Stimulated activated CD8-positive, alpha-beta memory T cell treated with anti-CD3 and anti-CD28 coated beads, Interleukin-12 subunit alpha, Interleukin-12 subunit beta, amount 100 ng/mL, for 4 hours (primary cell): ENCODE results near the gene PRRT3.

Experiments
- DNase-seq: peaks from one replicate; pipeline ENCODE4 v3.0.0-alpha.2; 2020; ENCODE audit warnings: low read depth

The PRRT3 gene

DNA sequence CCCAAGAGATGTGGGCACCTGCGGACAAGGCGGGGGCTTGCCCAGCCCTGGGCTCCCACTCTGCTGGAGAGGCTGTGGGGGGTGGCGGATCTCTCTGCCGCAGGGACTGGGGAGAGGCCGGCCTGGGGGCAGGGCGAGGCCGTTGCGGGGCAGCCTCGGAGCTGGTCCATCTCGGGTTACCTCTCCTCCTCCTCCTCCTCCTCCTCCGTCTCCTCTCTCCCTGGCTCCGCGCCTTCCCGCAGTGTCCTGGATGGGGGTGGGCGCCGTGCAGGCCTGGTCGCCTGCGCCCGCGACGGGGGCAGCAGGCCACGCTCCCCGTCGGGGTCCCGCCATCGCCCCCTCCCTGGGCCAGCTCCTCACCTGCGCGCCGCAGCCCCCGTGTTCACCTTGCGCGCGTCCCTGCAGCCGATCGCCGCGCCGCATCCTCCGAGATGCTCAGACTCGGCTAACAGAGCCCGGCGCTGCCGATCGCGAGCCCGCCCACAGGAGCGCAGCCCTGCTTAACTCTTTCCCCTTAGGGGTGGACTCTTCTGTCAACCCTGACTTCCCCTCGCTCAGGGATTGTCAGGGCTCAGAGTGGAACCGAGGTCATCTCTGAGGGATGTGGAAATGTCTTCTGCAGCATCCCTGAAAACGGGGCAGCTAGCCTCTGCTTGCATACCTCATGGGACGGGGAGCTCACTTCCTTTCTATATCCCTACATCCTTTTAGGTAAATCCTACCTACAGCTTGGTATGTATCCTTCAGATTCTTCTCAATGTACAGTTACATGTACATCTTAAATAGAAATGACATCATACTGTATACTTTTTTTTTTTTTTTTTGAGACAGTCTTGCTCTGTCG, at the start of gene PRRT3:
TSS of gene PRRT3 (minus strand) at position 447 of the 844 bp plus-strand sequence. CDS start 2,293 bp downstream, outside the sequence.
- DNase-seq = no peak

- no peak for DNase-seq
Measured at GRCh38 chr3:10000686-10001085, 48.5 kb upstream of the PRRT3 start.

DNA sequence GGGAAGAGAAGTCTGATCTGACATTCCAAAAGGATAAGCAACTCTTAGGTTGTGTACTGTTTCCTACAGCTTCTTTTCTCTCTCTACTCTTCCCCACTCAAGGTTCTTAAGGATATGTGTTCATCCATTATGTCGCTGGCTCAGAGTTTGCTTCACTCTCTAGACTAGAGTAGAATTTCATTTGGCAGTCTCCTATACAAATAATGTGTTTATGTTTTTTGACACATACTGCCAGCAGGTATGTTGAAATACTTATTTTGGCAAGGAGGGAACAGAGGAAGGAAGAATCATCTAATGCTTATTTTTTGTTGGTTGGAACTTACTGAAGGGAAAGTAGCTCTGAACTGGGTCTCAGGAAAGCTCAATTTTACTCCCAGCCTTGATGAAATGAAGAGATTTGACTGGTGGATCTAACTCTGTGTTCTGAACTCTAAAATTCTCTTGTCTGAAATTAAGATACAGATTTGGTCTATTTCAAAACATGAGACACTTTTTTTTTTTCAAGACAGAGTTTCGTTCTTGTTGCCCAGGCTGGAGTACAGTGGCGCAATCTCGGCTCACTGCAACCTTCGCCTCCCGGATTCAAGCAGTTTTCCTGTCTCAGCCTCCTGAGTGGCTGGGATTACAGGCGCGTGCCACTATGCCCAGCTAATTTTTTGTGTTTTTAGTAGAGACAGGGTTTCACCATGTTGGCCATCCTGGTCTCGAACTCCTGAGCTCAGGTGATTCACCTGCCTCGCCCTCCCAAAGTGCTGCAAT, 42.1 kb upstream of the PRRT3 start:
- no peak for DNase-seq

DNA sequence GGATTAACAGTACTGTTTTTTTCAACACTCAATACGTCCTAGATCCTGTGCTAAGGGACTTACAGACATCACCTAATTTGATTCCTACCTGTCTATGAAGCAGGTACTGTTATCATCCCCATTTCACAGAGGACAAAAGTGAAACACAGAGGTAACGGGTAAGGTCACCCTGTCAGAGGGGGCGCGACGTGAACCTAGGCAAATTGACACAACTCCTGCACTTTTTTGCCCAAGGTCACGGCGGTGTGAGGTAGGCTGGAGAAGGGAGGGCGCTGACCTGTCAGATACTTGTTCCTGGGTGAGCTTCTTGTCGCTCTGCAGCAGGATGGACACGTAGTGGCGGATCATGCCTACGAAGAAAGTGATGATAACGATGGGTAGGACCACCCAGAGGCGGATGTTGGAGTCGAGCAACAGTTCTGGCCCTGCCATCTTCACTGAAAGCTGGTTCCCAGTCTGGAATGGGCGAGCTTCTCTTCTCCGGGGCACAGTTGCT, 34.1 kb upstream of the PRRT3 start:
- DNase-seq = no peak

DNA sequence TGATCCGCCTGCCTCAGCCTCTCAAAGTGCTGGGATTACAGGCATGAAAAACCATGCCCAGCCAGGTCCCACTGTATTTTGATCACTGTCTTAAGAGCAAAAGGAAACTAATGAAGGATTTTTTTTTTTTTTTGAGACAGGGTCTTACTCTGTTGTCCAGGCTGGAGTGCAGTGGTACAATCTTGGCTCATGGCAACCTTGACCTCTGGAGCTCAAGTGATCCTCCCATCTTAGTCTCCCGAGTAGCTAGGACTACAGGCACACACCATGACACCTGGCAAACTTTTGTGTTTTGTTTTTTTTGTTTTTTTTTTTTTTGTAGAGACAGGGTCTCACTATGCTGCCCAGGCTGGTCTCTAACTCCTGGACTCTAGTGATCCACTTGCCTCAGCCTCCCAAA, 28.0 kb upstream of the PRRT3 start:
- DNase-seq = no peak

DNA sequence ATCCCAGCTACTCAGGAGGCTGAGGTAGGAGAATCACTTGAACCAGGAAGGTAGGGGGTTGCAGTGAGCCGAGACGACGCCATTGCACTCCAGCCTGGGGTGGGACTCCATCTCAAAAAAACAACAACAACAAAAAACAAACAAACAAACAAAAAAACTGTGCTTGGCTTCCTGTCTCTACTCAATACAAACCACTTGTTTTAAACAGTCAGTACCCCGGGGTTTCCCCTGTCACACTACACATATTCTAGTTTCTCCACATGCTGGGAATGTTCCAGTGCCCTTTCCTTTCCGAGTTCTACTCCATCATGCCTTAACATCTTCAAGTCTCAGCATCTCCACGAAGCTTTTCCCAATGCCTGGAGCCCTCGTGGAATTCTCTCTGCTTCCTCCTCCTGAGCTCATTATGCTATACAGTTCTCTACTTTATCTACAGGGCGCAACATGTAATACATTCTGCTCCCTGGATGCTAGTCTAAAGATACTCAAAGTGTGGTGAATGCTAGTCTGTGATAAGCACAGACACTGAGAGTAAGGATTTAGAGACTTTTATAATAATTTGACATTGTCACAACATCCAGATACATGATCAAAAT, 26.6 kb upstream of the PRRT3 start:
- DNase-seq = no peak

GRCh38 chr3:9976721-9977709, 24.8 kb upstream of the PRRT3 start:
- DNase-seq = no peak

GRCh38 chr3:9970020-9970652, 17.9 kb upstream of the PRRT3 start:
- DNase-seq = no peak

DNA sequence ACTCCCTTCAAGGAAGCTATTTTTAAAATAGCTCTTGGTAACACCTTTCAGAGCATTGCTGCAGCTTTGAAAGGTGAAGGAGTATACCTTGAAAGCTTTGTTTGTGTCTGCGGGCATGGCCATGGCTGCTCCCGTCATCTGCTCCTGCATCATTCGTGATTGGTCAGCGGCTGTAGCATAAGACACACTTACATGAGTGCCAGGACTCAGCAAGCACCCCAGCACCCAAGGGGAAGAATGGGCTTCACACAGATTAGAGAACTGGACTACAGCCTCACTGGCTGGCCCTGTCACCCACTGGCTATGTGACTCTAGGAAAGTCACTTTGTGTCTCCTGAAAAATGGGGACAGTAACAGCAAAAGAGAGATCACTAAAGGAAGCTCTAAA, 17.4 kb upstream of the PRRT3 start:
- no peak for DNase-seq

DNA sequence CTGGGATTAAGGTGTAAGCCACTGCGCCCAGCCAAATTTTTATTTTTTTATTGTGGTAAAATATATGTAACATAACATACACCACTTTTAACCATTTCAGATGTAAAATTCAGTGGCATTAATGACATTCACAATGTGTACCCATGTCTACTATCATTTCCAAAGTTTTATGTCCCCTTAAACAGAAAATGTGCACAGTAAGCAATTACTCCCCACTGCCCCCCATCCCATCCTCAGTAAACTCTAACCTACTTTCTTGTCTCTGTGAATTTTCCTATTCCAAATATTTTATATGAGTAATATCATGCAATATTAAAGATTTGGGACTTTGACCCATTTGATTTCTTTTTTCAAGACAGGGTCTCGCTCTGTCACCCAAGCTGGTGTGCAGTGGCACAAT, 14.6 kb upstream of the PRRT3 start:
- DNase-seq = no peak

DNA sequence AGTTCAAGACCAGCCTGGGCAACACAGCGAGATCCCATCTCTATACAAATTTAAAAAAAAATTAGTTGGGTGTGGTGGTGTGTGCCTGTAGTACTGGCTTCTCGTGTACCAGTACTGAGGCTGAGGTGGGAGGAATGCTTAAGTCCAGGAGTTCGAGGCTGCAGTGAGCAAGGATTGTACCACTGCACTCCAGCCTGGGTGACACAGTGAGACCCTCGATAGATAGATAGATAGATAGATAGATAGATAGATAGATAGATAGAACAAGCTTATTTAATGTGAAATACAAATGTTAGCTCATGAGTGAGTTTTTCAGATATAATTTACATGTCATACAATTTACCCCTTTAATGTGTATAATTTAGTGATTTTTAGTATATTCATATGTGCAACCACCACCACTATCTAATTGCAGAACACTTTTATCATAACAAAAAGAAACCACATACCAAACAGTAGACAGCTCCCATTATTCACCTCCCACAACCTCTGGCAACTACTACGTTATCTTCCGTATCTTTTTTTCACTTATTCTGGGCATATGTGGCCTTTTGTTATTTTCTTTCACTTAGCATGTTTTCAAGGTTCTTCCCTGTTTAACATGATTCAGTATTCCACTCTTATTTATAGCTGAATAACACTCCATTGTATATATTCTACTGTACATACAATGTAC, 13.1 kb upstream of the PRRT3 start:
- DNase-seq = no peak

- DNase-seq = no peak
Measured at GRCh38 chr3:9957214-9957613, 5.0 kb upstream of the PRRT3 start.

DNA sequence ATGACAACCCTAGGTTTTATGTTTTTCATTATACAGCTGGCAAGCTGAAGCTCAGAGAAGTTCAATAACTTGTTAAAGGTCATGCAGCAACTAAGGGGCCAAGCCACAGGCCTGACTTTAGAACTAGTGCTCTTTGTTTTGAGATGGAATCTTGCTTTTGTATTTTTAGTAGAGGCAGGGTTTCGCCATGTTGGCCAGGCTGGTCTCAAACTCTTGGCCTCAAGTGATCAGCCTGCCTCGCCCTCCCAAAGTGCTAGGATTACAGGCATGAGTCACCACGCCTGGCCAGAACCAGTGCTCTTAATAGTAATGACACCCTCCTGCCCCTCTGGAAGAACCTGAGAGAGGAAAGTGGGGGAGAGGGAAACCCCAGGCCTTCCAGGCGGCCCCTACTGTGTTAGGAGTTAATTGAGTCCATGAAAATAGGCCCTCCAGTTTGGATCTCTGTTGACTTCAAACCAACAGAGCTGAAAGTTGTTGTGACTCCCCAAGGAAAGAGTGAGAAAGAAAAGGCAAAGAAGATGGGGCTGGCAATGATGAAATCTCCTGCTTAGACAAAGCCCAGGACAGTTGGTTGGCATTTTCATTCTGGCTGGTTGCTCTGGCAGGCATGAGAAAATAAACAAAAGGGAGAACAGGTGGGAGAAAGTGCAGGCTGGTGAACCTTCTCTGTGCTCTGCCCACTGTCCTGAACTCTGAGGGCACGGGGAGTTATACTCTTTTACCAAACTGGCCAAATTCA, 3.6 kb upstream of the PRRT3 start:
- no peak for DNase-seq

GRCh38 chr3:9955067-9955502, 2.9 kb upstream of the PRRT3 start:
- DNase-seq = no peak

- no peak for DNase-seq
Measured at GRCh38 chr3:9951598-9951961, 628 bp downstream of the PRRT3 start.

DNA sequence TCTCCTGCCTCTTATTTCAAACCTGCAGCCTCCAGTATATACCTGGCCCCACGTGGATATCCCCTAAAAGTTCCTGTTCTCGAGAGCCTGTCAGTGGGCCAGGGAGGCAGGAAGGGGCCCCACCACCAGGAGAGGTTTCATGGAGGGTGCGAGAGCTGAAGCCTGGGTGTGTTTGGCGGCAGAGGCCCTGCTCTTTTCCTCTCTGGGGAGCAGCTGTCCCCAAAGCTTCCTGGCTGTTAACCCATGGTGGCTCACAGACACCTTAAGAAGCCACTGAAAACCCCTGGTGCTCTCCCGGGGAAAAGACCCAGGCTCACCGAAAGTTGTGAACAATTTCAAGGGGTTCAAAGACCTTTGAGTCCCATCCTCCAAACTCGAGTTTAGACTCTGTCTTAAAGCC, 1.1 kb downstream of the PRRT3 start:
- no peak for DNase-seq

- no peak for DNase-seq
Measured at GRCh38 chr3:9949626-9950025, 2.6 kb downstream of the PRRT3 start.

DNA sequence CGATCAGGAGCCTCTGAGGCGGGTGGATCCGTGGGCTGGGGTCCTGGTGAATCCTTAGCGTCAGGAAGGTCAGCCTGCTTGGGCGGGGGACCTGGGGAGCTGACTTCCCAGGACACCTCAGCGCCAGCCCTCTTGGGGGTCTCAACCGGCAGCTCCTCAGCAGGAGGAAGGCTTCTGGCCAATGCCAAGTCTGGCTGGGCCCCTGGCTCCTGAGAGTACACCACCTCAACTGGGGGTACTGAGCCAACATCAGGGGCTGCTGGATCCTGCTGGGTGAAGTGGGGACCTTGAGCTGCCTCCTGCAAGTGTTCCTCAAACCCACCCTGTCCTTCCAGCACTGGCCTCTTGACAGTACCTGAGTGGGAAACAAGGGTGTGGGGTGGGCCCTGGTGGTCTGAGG, 3.1 kb downstream of the PRRT3 start:
- DNase-seq = no peak

DNA sequence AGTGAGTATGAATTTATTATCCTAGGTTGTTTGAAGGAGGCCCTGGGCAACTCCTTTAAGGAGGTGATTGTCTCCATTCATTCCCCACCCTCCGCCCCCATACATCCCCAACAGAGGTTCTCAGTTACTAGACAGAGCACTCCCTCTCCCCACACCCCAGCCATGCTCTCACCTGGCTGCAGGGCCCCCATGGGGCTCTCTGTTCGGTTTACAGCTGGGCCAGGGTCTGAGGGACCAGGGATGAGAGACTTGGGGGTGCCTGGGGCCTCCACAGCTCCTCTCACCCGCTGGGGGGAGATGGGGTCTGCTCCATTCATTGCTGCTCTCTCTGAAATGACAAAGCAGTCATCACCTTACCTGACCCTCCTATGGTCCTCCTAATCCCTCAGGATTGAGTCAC, 3.6 kb downstream of the PRRT3 start:
- DNase-seq = no peak
